K562 (cell line): ENCODE data around the gene CHAF1A. TPM values are rescaled to one million over a fixed set of nuclear protein-coding genes. Genes with fewer than 3 reads are reported as not detected.

Experiments used
- CAMTA2 ChIP-seq: fragments of 250-450 bp; sonication (Bioruptor Pico); conservative IDR thresholded peaks from 2 replicates; pipeline ENCODE4 v1.5.1; 2022
- E4F1 ChIP-seq: fragments of 250-450 bp; sonication (Bioruptor Pico); IDR thresholded peaks from 2 replicates; pipeline ENCODE4 v1.5.0; 2021; ENCODE audit warnings: mild to moderate bottlenecking, borderline replicate concordance
- ETV5 ChIP-seq: sonication (generic); formaldehyde crosslinking; IDR thresholded peaks from 2 replicates; pipeline ENCODE4 v1.4.0; 2020; ENCODE audit warnings: low read depth, mild to moderate bottlenecking, missing genetic modification reagents
- EWSR1 ChIP-seq: fragments of 450-650 bp; IDR thresholded peaks from 2 replicates; pipeline ENCODE4 v1.6.1; 2018; ENCODE audit warnings: borderline replicate concordance, mild to moderate bottlenecking, low read depth, moderate library complexity; ENCODE audit not compliant: partially characterized antibody
- HLTF ChIP-seq: fragments of 450-650 bp; IDR thresholded peaks from 2 replicates; pipeline ENCODE4 v1.6.1; 2016
- MLLT1 ChIP-seq, 2 experiments: fragments of 450-650 bp; IDR thresholded peaks; 2 replicates each; pipeline ENCODE4 v1.6.1; 2016
- NR2C2 ChIP-seq, 2 experiments: fragments of 200-800 bp in 1 of 2; sonication (Bioruptor generic) in 1 of 2; sonication (generic) in 1 of 2; formaldehyde crosslinking in 1 of 2; IDR thresholded peaks; 2 replicates each; pipeline versions ENCODE4 v1.6.1 to v1.8.0; 2016 to 2022; ENCODE audit warnings: mild to moderate bottlenecking in 1 of 2, missing compliant biosample characterization in 1 of 2, missing genetic modification characterization in 1 of 2, missing genetic modification reagents in 1 of 2
- RFX7 ChIP-seq: fragments of 250-450 bp; sonication (Bioruptor Pico); IDR thresholded peaks from 2 replicates; pipeline ENCODE4 v1.5.1; 2021; ENCODE audit warnings: mild to moderate bottlenecking
- TCF7 ChIP-seq: sonication (generic); IDR thresholded peaks from 2 replicates; pipeline ENCODE4 v1.6.1; 2016; ENCODE audit warnings: antibody characterized with exemption, borderline replicate concordance
- TFE3 ChIP-seq: fragments of 450-650 bp; formaldehyde crosslinking; IDR thresholded peaks from 2 replicates; pipeline ENCODE4 v1.4.0; 2020; ENCODE audit warnings: mild to moderate bottlenecking, mixed read lengths
- U2AF1 ChIP-seq: fragments of 200-400 bp; formaldehyde crosslinking; optimal IDR thresholded peaks from 2 replicates; pipeline ENCODE3; 2017; ENCODE audit warnings: mild to moderate bottlenecking, low read depth, low read length, moderate library complexity
- ZNF384 ChIP-seq: IDR thresholded peaks from 2 replicates; pipeline ENCODE4 v1.6.1; 2012; ENCODE audit warnings: low read depth, low read length, improper control_type of control experiment
- ZNF431 ChIP-seq: sonication (generic); formaldehyde crosslinking; IDR thresholded peaks from 2 replicates; pipeline ENCODE4 v1.8.0; 2022; ENCODE audit warnings: mild to moderate bottlenecking, missing genetic modification reagents
- polyA plus RNA-seq, 8 experiments: library from polyadenylated mRNA; depleted of rRNA in 4 of 8; stranded (reverse) in 5 of 8; unstranded in 3 of 8; fragments of >200 nt; fragmentation: Nextera tagmentation in 2 of 8; fragmentation: Illumina TruSeq in 1 of 8; extraction: Ambion mirVana in 2 of 8; extraction: Trizol in 1 of 8; gene quantifications; 2 replicates each; pipeline versions ENCODE4 v1.2.1 to v1.2.3, GENCODE V29; 2011 to 2014; ENCODE audit warnings: inconsistent platforms in 1 of 8, missing spikeins in 1 of 8
- total RNA-seq, 7 experiments: library from RNA; depleted of rRNA in 6 of 7; stranded (reverse); fragments of >200 nt in 6 of 7; fragmentation: Illumina TruSeq in 2 of 7; extraction: Trizol in 2 of 7; gene quantifications; 2 replicates each; pipeline versions ENCODE4 v1.2.1 to v1.2.3, GENCODE V29; 2011 to 2021; ENCODE audit warnings: low replicate concordance in 1 of 7
- TF ChIP-seq, protein P1 (sequence below): fragments of 450-650 bp; IDR thresholded peaks from 2 replicates; pipeline ENCODE4 v1.6.1; 2018; ENCODE audit not compliant: partially characterized antibody
- TF ChIP-seq, protein P2 (sequence below): fragments of 250-450 bp; sonication (Bioruptor Pico); IDR thresholded peaks from 2 replicates; pipeline ENCODE4 v1.4.0; 2020; ENCODE audit warnings: mild to moderate bottlenecking, moderate library complexity

The CHAF1A gene
- total and polyA plus RNA-seq, 9 of the 15 experiments (the other 6 are each of a cell fraction or from before 2014, with no cell fraction given), result 1.6 to 86.9 (median 45.2) TPM

DNA sequence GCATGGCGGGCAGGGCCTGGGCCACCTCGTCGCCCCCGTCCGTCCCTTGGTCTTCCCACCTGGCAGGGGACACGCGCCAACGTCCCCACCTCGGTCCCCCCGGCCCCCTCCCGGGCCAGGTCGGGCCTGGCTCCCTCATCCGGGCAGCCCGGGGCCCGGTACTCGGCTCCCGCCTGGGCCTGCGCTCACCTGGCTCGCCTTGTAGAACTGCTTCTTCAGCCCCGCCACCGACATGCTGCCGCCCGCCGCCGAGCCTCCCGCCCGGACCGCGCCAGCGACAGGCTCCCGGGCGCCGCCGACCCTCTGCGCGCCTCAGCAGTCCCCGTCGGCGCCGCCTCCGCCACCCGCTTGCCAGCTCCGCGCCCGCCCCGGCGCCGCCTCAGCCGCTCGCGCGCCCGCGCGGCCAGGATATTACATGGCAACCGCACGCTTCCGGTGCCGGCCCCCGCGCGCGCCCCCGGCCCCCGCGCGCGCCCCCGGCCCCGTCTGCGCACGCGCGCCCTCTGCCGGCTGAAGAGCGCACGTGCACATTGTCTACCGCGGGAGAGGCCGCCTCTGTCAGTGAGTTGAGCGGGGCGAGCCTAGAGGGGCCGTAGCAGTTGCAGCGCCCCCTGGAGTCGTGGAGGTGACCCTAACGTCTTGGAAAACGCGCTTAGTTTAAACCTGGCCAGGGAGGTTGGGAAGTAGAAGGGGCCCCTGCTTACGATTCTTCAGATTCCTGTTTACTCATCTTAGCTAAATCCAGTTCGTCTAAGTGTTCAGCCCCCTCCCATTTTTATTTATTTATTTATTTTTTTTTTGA is 2.1 kb upstream of the CHAF1A start, which contains the start of gene SH3GL1 (continued):
- TF ChIP-seq EWSR1 (no peak), TCF7 (no peak), MLLT1 (IDR thresholded peaks at IDR 0.05) (peak in 1 of 2 experiments; percentile 37; a peak in 2 of 4 replicates), CAMTA2 (CRISPR knock-in tag) (no peak), ZNF384 (no peak; the same call in 1 of the 2 replicates), TFE3 (CRISPR knock-in tag) (no peak), U2AF1 (no peak), ETV5 (CRISPR knock-in tag) (peak; percentile 53; the same call in 1 of the 2 replicates), HLTF (0 out of 2 replicates have a peak, but pooled peaks have one; percentile 15), ZNF431 (CRISPR knock-in tag) (peak; percentile 70), NR2C2 (CRISPR knock-in tag; IDR thresholded peaks at IDR 0.05) (0 out of 2 replicates have a peak, but pooled peaks have one; percentile 16), NR2C2 (tag; IDR thresholded peaks at IDR 0.05) (peak; percentile 77), RFX7 (CRISPR knock-in tag) (no peak), E4F1 (CRISPR knock-in tag) (no peak)
- TF ChIP-seq, protein P1, sequence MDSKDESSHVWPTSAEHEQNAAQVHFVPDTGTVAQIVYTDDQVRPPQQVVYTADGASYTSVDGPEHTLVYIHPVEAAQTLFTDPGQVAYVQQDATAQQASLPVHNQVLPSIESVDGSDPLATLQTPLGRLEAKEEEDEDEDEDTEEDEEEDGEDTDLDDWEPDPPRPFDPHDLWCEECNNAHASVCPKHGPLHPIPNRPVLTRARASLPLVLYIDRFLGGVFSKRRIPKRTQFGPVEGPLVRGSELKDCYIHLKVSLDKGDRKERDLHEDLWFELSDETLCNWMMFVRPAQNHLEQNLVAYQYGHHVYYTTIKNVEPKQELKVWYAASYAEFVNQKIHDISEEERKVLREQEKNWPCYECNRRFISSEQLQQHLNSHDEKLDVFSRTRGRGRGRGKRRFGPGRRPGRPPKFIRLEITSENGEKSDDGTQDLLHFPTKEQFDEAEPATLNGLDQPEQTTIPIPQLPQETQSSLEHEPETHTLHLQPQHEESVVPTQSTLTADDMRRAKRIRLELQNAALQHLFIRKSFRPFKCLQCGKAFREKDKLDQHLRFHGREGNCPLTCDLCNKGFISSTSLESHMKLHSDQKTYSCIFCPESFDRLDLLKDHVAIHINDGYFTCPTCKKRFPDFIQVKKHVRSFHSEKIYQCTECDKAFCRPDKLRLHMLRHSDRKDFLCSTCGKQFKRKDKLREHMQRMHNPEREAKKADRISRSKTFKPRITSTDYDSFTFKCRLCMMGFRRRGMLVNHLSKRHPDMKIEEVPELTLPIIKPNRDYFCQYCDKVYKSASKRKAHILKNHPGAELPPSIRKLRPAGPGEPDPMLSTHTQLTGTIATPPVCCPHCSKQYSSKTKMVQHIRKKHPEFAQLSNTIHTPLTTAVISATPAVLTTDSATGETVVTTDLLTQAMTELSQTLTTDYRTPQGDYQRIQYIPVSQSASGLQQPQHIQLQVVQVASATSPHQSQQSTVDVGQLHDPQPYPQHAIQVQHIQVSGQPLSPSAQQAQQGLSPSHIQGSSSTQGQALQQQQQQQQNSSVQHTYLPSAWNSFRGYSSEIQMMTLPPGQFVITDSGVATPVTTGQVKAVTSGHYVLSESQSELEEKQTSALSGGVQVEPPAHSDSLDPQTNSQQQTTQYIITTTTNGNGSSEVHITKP, result no peak
- TF ChIP-seq, protein P2, sequence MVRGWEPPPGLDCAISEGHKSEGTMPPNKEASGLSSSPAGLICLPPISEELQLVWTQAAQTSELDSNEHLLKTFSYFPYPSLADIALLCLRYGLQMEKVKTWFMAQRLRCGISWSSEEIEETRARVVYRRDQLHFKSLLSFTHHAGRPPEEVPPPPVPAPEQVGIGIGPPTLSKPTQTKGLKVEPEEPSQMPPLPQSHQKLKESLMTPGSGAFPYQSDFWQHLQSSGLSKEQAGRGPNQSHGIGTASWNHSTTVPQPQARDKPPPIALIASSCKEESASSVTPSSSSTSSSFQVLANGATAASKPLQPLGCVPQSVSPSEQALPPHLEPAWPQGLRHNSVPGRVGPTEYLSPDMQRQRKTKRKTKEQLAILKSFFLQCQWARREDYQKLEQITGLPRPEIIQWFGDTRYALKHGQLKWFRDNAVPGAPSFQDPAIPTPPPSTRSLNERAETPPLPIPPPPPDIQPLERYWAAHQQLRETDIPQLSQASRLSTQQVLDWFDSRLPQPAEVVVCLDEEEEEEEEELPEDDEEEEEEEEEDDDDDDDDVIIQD (CRISPR knock-in tag), result no peak
